Liver (tissue), 9 donors: ENCODE data around the gene TCEA3. TPM values are rescaled to one million over a fixed set of nuclear protein-coding genes. Genes with fewer than 3 reads are reported as not detected.
A peak's percentile ranks its signal among the peaks of the same experiment; 100 is the strongest.

Source experiments
- DNase-seq: peaks from one replicate; pipeline ENCODE4 v3.0.0-alpha.2; 2017; ENCODE audit warnings: low spot score
- H3K27ac ChIP-seq, 2 donors: one replicate each; pipeline ENCODE4 v1.7.0; 2013; ENCODE audit warnings: inconsistent platforms in 2 of 2, low read length in 2 of 2, control low read depth in 1 of 2, low read depth in 1 of 2, mild to moderate bottlenecking in 1 of 2
- H3K27me3 ChIP-seq, 4 donors: one replicate each; pipeline versions ENCODE4 v1.6.1 to v1.7.0; 2013; ENCODE audit warnings: low read length in 3 of 4, inconsistent platforms in 1 of 4, mild to moderate bottlenecking in 1 of 4, moderate library complexity in 1 of 4; ENCODE audit not compliant: control insufficient read depth in 4 of 4, insufficient read depth in 4 of 4
- H3K36me3 ChIP-seq, 4 donors: one replicate each; pipeline versions ENCODE4 v1.6.1 to v1.7.0; 2013; ENCODE audit warnings: low read length in 3 of 4, mild to moderate bottlenecking in 3 of 4, low read depth in 1 of 4, moderate library complexity in 1 of 4; ENCODE audit not compliant: control insufficient read depth in 4 of 4, insufficient read depth in 3 of 4
- H3K4me1 ChIP-seq, 4 donors: one replicate each; pipeline versions ENCODE4 v1.6.1 to v1.7.0; 2013; ENCODE audit warnings: low read length in 3 of 4, mild to moderate bottlenecking in 3 of 4, moderate library complexity in 1 of 4; ENCODE audit not compliant: control insufficient read depth in 4 of 4, insufficient read depth in 4 of 4
- H3K4me3 ChIP-seq, 3 donors: one replicate each; pipeline versions ENCODE4 v1.6.1 to v1.7.0; 2013; ENCODE audit warnings: low read length in 3 of 3, control low read depth in 1 of 3, low read depth in 1 of 3, mild to moderate bottlenecking in 1 of 3
- H3K9ac ChIP-seq, 2 donors: one replicate each; pipeline ENCODE4 v1.7.0; 2013; ENCODE audit warnings: low read length in 2 of 2, mild to moderate bottlenecking in 2 of 2, moderate library complexity in 2 of 2, control low read depth in 1 of 2, low read depth in 1 of 2
- H3K9me3 ChIP-seq, 4 donors: one replicate each; pipeline versions ENCODE4 v1.6.1 to v1.7.0; 2013; ENCODE audit warnings: low read length in 3 of 4; ENCODE audit not compliant: control insufficient read depth in 4 of 4
- CTCF ChIP-seq: fragments of 150-350 bp; IDR thresholded peaks from 2 replicates; pipeline ENCODE4 v1.5.1; 2017; ENCODE audit warnings: improper control_type of control experiment, low read depth, low read length; ENCODE audit not compliant: missing input control
- EGR1 ChIP-seq, 2 donors: IDR thresholded peaks; 2 replicates each; pipeline ENCODE4 v1.6.1; 2016 to 2018; ENCODE audit warnings: antibody characterized with exemption in 2 of 2, low read depth in 2 of 2
- FOXA1 ChIP-seq: IDR thresholded peaks from 2 replicates; pipeline ENCODE4 v1.6.1; 2016; ENCODE audit warnings: antibody characterized with exemption
- FOXA2 ChIP-seq: IDR thresholded peaks from 2 replicates; pipeline ENCODE4 v1.6.1; 2016; ENCODE audit warnings: antibody characterized with exemption
- GABPA ChIP-seq, 2 donors: IDR thresholded peaks in 1 of 2; conservative IDR thresholded peaks in 1 of 2; 2 replicates each; pipeline ENCODE4 v1.6.1; 2016; ENCODE audit warnings: antibody characterized with exemption in 2 of 2, mild to moderate bottlenecking in 1 of 2, moderate library complexity in 1 of 2
- HNF4A ChIP-seq, 2 donors: conservative IDR thresholded peaks; 2 replicates each; pipeline ENCODE4 v1.6.1; 2016; ENCODE audit warnings: antibody characterized with exemption in 2 of 2, mild to moderate bottlenecking in 2 of 2
- HNF4G ChIP-seq: IDR thresholded peaks from 2 replicates; pipeline ENCODE4 v1.6.1; 2016; ENCODE audit warnings: antibody characterized with exemption
- JUND ChIP-seq, 2 donors: IDR thresholded peaks; 2 replicates each; pipeline ENCODE4 v1.6.1; 2016; ENCODE audit warnings: antibody characterized with exemption in 2 of 2
- NR2F2 ChIP-seq: IDR thresholded peaks from 2 replicates; pipeline ENCODE4 v1.6.1; 2016; ENCODE audit warnings: antibody characterized with exemption
- RAD21 ChIP-seq, 2 donors: IDR thresholded peaks; 2 replicates each; pipeline ENCODE4 v1.6.1; 2016; ENCODE audit warnings: antibody characterized with exemption in 2 of 2, mild to moderate bottlenecking in 2 of 2
- REST ChIP-seq: IDR thresholded peaks from 2 replicates; pipeline ENCODE4 v1.6.1; 2016; ENCODE audit warnings: antibody characterized with exemption, mild to moderate bottlenecking
- RXRA ChIP-seq, 2 donors: IDR thresholded peaks; 2 replicates each; pipeline ENCODE4 v1.6.1; 2017 to 2018; ENCODE audit warnings: antibody characterized with exemption in 2 of 2, mild to moderate bottlenecking in 1 of 2
- SP1 ChIP-seq: IDR thresholded peaks from 2 replicates; pipeline ENCODE4 v1.6.1; 2018; ENCODE audit warnings: antibody characterized with exemption, mild to moderate bottlenecking
- TAF1 ChIP-seq: conservative IDR thresholded peaks from 2 replicates; pipeline ENCODE4 v1.6.1; 2016; ENCODE audit warnings: antibody characterized with exemption, mild to moderate bottlenecking
- YY1 ChIP-seq: IDR thresholded peaks from 2 replicates; pipeline ENCODE4 v1.6.1; 2016; ENCODE audit warnings: antibody characterized with exemption, mild to moderate bottlenecking
- WGBS: extraction: QIAGEN DNeasy Blood & Tissue Kit; methylation state at CpG from one replicate; pipeline ENCODE4 v1.1.7; 2013; 5-methylcytosine and 5-hydroxymethylcytosine counted together
- polyA plus RNA-seq, 2 donors: library from polyadenylated mRNA; stranded (reverse) in 1 of 2; unstranded in 1 of 2; fragments of 200-250 nt in 1 of 2; fragments of >200 nt in 1 of 2; fragmentation: Nextera tagmentation in 1 of 2; extraction: Ambion mirVana in 1 of 2; gene quantifications; one replicate each; pipeline versions ENCODE4 v1.2.1 to v1.2.3, GENCODE V29; 2013 to 2015
- total RNA-seq, 2 donors: library from RNA; depleted of rRNA; stranded (reverse); fragments of >200 nt; gene quantifications; one replicate each; pipeline ENCODE4 v1.2.3, GENCODE V29; 2014
- TF ChIP-seq, protein P1 (sequence below): IDR thresholded peaks from 2 replicates; pipeline ENCODE4 v1.6.1; 2016; ENCODE audit warnings: antibody characterized with exemption
- TF ChIP-seq, protein P2 (sequence below): IDR thresholded peaks from 2 replicates; pipeline ENCODE4 v1.6.1; 2016; ENCODE audit warnings: antibody characterized with exemption
- TF ChIP-seq, protein P3 (sequence below): IDR thresholded peaks from 2 replicates; pipeline ENCODE4 v1.6.1; 2016; ENCODE audit warnings: antibody characterized with exemption
- donor health status: healthy.
- donor health status: healthy.
- donor health status: healthy.
- donor health status: healthy.
- donor health status: healthy.

TCEA3 gene
- total and polyA plus RNA-seq, 4 donors = 29.6 to 142 (median 47.6) TPM

DNA sequence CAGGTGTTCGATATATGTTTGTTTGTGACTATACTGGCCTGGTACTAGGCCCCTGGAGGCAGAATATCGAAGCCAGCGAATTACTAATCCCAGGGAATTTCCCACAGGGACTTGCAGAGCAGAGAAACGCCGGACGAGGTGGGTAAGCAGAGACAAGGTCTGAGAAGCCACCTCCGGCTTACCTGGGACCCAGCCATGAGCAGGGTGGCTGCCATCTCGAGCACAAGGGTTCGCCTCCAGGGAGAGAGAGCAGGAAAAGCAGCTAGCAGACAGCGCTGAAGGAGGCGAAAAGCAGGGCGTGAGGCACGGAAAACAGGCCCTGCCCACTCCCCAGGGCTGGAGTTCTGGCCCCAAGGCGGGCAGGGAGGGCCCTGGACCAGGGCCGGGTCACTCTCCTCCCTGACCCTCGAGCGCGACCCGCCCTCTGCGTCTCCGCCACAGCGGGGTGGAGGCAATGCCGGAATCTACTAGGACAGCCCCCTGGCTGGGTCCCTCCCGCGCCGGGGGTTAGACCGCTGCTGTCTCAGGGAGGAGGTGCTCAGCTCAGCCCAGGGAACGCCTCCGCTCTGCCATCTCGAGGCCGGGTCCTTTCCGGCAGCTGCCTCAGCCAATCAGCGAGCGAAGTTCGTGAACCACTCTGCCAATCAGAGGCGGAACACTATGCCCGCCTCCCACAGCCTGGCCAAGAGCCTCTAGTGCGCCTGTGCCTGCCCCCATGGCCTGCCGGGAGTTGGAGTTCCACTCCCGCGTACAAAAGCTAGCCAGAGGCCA, 56.6 kb downstream of the TCEA3 start:
- Histone ChIP-seq H3K27ac (peak overlapping the region; percentile 100), H3K27me3 (no peaks in the 10 kb centered on the region), H3K36me3 (peaks cover 2 to 14% (median 12%) of the 10 kb centered on the region in 4 donors), H3K9ac (peak overlapping the region; percentile 98 to 100), H3K9me3 (peaks cover 3 to 12% (median 8%) of the 10 kb centered on the region in 4 donors), H3K4me3 (peak overlapping the region; percentile 81 to 88 (median 88)), H3K4me1 (peaks cover 3 to 34% (median 27%) of the 10 kb centered on the region in 4 donors)
- WGBS = 1% methylated on average over 41 of the region's 41 CpGs
- peak; percentile 93 for TF ChIP-seq SP1
- TF ChIP-seq REST = peak; percentile 83
- no peak for TF ChIP-seq FOXA2
- TF ChIP-seq, protein P1, sequence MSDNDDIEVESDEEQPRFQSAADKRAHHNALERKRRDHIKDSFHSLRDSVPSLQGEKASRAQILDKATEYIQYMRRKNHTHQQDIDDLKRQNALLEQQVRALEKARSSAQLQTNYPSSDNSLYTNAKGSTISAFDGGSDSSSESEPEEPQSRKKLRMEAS = peak; percentile 32
- TF ChIP-seq HNF4G = no peak
- TF ChIP-seq FOXA1 = no peak
- TF ChIP-seq GABPA (IDR thresholded peaks at IDR 0.05 in 1 of 2, conservative IDR thresholded peaks at IDR 0.05 in 1 of 2) = peak in 1 of 2 donors; percentile 72
- TF ChIP-seq RXRA (IDR thresholded peaks at IDR 0.05) = peak; percentile 62 to 83
- peak in 1 of 2 donors; percentile 49 for TF ChIP-seq EGR1 (IDR thresholded peaks at IDR 0.05; ENCODE audit: low read depth in 2 of 2)
- peak; percentile 71 to 79 for TF ChIP-seq HNF4A (conservative IDR thresholded peaks at IDR 0.05)
- peak; percentile 84 for TF ChIP-seq YY1
- peak; percentile 41 for TF ChIP-seq TAF1
- peak; percentile 89 for TF ChIP-seq NR2F2
- TF ChIP-seq RAD21 (IDR thresholded peaks at IDR 0.05) = peak in 1 of 2 donors; percentile 57
- TF ChIP-seq, protein P2, sequence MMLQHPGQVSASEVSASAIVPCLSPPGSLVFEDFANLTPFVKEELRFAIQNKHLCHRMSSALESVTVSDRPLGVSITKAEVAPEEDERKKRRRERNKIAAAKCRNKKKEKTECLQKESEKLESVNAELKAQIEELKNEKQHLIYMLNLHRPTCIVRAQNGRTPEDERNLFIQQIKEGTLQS = no peak
- peak in 1 of 2 donors; percentile 39 for TF ChIP-seq JUND (IDR thresholded peaks at IDR 0.05)
- TF ChIP-seq, protein P3, sequence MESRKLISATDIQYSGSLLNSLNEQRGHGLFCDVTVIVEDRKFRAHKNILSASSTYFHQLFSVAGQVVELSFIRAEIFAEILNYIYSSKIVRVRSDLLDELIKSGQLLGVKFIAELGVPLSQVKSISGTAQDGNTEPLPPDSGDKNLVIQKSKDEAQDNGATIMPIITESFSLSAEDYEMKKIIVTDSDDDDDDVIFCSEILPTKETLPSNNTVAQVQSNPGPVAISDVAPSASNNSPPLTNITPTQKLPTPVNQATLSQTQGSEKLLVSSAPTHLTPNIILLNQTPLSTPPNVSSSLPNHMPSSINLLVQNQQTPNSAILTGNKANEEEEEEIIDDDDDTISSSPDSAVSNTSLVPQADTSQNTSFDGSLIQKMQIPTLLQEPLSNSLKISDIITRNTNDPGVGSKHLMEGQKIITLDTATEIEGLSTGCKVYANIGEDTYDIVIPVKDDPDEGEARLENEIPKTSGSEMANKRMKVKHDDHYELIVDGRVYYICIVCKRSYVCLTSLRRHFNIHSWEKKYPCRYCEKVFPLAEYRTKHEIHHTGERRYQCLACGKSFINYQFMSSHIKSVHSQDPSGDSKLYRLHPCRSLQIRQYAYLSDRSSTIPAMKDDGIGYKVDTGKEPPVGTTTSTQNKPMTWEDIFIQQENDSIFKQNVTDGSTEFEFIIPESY = no peak
- peak; percentile 97 for DNase-seq

GRCh38 chr1:23367451-23367790, 57.1 kb downstream of the TCEA3 start:
- Histone ChIP-seq H3K9me3 (peaks cover 9 to 18% (median 14%) of the 10 kb centered on the region in 4 donors), H3K27me3 (no peaks in the 10 kb centered on the region), H3K4me3 (peak overlapping the region; percentile 66 to 83 (median 81)), H3K4me1 (peaks cover 3 to 34% (median 27%) of the 10 kb centered on the region in 4 donors), H3K36me3 (peaks cover 3 to 19% (median 17%) of the 10 kb centered on the region in 4 donors), H3K27ac (peak overlapping the region; percentile 100), H3K9ac (peak overlapping the region in 1 of 2 donors; percentile 80)
- 64% methylated on average over 9 of the region's 9 CpGs for WGBS
- DNase-seq = no peak
- TF ChIP-seq JUND (IDR thresholded peaks at IDR 0.05) = no peak
- no peak for TF ChIP-seq YY1
- TF ChIP-seq GABPA (IDR thresholded peaks at IDR 0.05 in 1 of 2, conservative IDR thresholded peaks at IDR 0.05 in 1 of 2) = no peak
- no peak for TF ChIP-seq HNF4G
- TF ChIP-seq, protein P2 = no peak
- TF ChIP-seq NR2F2 = no peak
- no peak for TF ChIP-seq FOXA2
- TF ChIP-seq SP1 = no peak
- TF ChIP-seq FOXA1 = no peak
- no peak for TF ChIP-seq RAD21 (IDR thresholded peaks at IDR 0.05)
- no peak for TF ChIP-seq REST
- TF ChIP-seq EGR1 (IDR thresholded peaks at IDR 0.05; ENCODE audit: low read depth in 2 of 2) = no peak
- no peak for TF ChIP-seq CTCF
- no peak for TF ChIP-seq TAF1
- no peak for TF ChIP-seq RXRA (IDR thresholded peaks at IDR 0.05)
- no peak for TF ChIP-seq HNF4A (conservative IDR thresholded peaks at IDR 0.05)
